SHP77 treated with DMSO at 0.1 percent for 48 hours (cell line): ENCODE results near the gene CELA2B.
"Not testable (repeated sequence)": the region's sequence is repeated elsewhere in the genome, so short reads cannot be mapped to it uniquely, and the experiment has no call there.

Experiments used
- DNase-seq: peaks from one replicate; lab custom pipeline; 2025; lab: John Stamatoyannopoulos, UW

Gene CELA2B

DNA sequence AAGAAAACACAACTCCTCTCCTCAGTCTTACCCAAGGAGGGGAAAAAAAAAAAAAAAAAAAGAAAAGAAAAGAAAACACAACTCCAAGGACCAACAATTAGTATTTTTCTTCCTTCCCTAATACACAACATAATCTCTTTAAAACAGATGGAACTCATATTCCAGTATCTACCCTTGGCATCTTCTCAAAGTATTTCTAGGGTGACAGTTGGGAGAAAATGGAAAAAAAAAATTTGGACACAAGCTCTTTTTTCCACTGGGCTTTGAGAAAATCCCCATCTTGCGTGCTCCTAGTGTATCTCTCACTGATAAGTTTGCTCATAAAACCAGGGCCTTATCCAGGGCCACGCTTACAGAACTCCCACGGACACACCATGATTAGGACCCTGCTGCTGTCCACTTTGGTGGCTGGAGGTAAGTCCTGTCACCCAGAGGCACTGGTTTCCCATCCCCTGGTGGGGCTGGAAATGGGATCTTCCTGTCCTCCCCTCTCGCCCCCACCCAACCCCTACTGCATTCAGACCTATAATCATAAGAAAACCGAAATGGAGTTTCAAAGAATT, at the start of gene CELA2B:
Gene CELA2B (plus strand): TSS at position 353 of the 563 bp plus-strand sequence. CDS start 22 bp downstream, at position 375.
- DNase-seq = no peak

- DNase-seq = no peak
Measured at GRCh38 chr1:15426492-15427279, 49.2 kb upstream of the CELA2B start.

DNA sequence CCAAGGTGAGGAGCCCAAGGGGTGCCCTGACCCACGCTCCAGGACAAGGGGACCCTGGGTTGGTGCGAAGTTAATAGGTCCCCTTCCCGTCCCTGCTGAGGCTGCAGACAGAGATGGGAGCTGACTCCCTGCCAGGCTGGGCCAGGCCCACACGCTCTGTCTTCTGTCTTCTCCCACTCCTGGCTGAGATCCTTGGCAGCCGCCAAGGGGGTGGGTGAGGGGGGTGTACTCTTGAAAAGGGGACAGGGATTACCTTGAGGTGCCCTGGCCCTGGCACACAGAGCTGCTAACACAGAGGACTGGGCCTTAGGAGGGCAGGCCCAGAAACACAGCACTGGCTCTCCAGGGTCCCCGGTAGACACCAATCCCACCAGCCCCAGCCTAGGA, 48.6 kb upstream of the CELA2B start:
- no peak for DNase-seq

DNA sequence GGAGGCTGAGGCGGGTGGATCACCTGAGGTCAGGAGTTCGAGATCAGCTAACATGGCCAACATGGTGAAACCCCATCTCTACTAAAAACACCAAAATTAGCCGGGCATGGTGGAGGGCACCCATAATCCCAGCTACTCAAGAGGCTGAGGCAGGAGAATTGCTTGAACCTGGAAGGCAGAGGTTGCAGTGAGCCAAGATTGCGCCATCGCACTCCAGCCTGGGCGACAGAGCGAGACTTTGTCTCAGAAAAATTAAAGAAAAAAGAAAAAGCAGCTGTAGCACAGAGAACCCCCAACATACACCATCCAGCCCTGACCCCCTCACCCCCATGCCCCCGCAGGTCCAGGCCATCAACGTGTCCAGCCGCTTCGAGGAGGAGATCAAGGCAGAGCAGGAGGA, 47.7 kb upstream of the CELA2B start:
- not testable (repeated sequence) for DNase-seq

GRCh38 chr1:15428815-15429435, 47.0 kb upstream of the CELA2B start:
- DNase-seq = no peak

DNA sequence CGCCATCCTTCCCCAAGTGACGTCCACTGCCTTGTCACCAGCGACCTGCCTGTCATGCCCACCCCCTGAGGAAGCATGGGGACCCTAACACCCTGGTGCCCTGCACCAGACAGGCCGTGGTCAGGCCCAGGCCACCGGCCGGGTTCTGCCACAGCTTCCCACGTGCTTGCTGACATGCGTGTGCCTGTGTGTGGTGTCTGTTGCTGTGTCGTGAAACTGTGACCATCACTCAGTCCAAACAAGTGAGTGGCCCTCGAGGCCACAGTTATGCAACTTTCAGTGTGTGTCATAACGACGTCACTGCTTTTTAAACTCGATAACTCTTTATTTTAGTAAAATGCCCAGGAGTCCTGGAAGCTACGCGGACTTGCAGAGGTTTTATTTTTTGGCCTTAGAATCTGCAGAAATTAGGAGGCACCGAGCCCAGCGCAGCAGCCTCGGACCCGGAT, 46.2 kb upstream of the CELA2B start:
- DNase-seq = no peak

DNA sequence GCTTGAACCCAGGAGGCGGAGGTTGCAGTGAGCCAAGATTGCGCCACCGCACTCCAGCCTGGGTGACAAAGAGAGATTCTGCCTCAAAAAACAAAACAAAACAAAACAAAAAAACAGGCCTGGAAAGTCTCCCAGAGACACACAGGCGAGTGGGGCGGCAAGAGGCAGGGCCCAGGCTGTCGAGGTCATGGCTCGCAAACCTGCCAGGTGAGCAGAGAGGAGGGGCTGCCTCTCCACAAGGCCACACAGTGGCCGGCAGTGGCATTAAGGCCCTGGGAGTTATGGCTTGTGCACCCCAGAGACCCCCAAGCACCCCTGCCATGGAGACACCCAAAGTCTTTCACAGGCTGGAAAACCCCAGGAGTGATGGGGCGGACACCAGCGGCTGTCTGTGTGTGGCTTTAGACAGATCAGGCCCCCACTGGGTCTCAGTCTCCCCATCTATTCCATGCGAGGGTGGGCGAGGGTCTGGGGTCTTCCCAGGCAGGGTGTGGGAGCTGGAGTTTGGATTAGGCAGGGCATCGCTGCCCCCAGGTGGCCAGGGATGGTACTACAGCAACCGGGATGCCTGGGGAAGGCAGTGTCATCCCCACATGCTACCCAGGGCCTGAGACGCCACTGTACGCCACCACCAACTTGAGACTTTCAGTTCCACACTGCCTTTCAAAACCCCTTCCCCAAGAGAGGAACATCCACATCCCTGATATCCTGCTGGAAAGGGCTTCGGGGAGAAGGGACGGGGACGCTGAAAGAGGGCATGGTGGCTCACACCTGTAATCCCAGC, 44.9 kb upstream of the CELA2B start:
- no peak for DNase-seq

DNA sequence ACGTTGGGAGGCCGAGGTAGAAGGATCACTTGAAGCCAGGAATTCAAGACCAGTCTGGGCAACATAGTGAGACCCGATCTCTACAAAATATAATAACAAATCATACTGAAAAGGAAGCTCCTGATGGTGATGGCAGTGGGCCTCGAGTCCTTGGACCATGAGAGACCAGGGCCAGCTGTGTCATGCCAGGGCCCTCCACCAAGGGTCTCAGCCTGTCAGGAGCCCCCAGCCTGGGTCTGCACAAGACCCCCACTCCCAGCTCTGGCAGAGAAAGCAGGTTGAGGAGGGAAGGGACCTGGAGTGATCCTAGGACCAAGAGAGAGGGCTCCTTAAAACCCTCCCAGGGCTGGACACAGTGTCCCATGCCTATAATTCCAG, 44.3 kb upstream of the CELA2B start:
- no peak for DNase-seq

DNA sequence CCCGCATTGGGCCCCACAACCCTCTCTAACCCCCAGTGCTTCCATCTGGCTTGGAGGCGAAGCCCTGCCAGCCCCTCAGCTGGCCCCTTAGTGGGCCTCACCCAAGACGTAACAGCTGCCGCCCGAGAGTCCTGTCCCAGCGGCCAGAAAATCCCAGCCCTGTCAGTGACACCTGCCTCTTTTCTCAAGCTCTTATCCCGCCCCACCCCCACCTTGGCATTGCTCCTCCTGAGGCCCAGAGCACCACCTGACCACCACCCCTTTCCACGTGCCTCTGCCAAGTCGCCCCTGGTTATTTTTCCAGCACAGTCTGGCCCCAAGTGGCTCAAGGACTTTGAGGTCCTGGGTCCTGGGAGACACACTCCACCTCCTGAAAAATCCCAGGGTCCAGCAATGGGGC, 43.6 kb upstream of the CELA2B start:
- DNase-seq = no peak

GRCh38 chr1:15433471-15433870, 42.4 kb upstream of the CELA2B start:
- DNase-seq = no peak

GRCh38 chr1:15434739-15435138, 41.2 kb upstream of the CELA2B start:
- DNase-seq = not testable (repeated sequence)

DNA sequence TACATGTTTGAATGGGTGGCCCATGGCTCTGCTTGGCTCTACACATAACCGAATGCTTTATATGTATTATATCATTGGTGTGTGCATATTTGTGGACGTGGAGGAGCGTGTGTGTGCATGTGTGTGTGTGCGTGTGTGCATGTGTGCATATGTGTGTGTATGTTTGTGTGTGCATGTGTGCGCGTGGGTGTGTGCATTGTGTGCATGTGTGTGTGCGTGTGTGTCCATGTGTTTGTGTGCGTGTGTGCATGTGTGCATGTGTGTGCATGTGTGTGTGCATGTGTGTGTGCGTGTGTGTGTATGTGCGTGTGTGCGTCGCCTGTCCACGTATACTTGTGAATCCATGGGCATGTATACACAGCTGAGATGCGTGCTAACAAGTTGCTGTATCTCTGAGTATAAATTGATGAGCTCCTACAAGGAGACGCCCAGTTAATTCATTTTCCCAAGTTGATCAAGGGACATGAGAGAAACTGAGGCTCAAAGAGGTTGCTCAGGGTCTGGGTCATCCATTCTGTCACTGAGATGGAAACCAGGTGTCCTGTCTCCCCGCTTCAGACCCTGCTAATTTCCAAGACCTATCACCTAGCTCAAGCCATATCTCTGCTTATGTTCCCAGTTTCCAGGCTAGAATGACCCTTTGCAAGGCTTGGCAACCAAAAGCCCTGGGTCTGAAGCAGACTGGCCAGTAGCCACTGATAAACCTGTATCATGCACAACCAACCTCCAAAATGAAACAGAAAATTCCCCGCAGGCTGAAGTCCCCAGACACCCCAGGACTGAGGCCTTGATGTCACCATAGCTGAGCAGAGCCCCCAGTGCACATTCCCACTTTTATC, 40.4 kb upstream of the CELA2B start:
- DNase-seq = no peak

GRCh38 chr1:15436881-15437442, 38.9 kb upstream of the CELA2B start:
- no peak for DNase-seq

- DNase-seq = no peak
Measured at GRCh38 chr1:15439325-15439724, 36.6 kb upstream of the CELA2B start.

GRCh38 chr1:15440357-15440756, 35.5 kb upstream of the CELA2B start:
- DNase-seq = no peak

DNA sequence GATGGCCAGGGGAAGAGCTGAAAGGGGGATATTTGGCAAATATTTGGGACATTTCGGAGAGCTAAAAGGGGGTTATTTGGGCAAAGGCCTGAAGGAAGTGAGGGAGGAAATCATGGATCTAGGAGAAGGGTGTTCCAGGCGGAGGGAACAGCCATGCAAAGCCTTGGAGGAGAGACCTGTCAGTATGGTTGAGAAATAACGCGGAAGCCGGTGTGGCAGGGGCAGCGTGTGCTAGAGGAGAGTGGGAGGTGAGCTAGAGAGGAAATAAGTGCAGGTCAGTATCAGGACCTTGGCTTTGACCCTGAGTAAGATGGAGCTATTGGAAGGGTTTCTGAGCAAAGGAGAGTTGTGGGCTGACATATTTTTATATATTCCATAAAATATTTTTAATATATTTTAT, 34.7 kb upstream of the CELA2B start:
- DNase-seq = no peak

GRCh38 chr1:15442119-15442518, 33.8 kb upstream of the CELA2B start:
- no peak for DNase-seq

- no peak for DNase-seq
Measured at GRCh38 chr1:15442759-15443158, 33.1 kb upstream of the CELA2B start.

- DNase-seq = no peak
Measured at GRCh38 chr1:15443281-15443680, 32.6 kb upstream of the CELA2B start.

DNA sequence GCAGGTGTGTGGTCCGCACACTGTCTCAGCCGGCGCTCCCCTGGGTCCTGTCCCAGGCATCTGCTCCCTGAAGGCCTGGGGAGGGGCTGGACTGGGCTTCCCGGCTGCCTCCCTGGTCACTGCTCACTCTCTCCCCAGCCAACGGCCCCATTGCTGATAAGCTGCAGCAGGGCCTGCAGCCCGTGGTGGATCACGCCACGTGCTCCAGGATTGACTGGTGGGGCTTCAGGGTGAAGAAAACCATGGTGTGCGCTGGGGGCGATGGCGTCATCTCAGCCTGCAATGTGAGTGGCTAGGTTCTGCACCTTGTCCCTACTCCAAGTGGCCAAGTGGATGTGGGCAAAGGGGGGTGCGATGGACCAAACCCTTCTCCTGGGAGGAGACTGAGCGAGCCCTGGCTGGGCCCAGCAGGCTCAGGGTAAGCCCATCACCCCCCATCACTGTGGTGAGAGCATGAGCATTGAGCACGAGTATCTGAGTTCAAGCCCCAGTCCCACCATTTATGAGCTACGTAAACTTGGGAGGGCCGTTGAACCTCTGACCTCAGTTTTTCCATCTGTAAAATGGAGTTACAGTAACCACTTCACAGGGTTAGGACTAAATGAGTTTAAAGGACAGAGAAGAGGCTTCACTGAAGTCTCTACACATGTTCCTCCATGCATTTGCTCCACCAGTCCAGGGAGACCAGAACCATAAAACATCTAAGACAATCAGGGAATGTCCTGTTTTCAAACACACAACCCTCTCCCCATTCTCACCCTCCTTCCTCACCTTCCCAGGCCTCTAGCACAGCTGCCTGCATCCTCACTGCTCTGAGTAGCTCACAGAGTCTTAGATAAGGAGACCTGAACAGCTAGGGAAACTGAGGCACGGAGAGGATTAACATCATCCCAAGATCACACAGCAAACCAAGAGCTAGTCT, 31.2 kb upstream of the CELA2B start:
- no peak for DNase-seq
